A549 treated with dexamethasone at 1 μM for 4 hours (cell line): Measurements from ENCODE around the gene QPRT. TPM values are rescaled to one million over a fixed set of nuclear protein-coding genes. Genes with fewer than 3 reads are reported as not detected.

Source experiments
- total RNA-seq: library from RNA; stranded (reverse); fragments of 200-300 nt; extraction: Qiagen RNA extraction; gene quantifications from 5 replicates; pipeline ENCODE4 v1.2.3, GENCODE V29; 2022

Gene QPRT
- total RNA-seq, result 0.48 to 1.0 TPM (median 0.86 TPM) in 5 replicates

GRCh38 chr16:29678691-29679267, at the start of gene QPRT:
Gene QPRT, plus strand, starts transcription at chr16:29679180. Its CDS starts 18 bp downstream, at chr16:29679198.

GRCh38 chr16:29663016-29663806, 15.8 kb upstream of the QPRT start, which contains the start of gene SPN:
Gene SPN, plus strand, starts transcription at chr16:29663247. Its CDS starts 482 bp downstream, at chr16:29663729.

GRCh38 chr16:29745853-29746345, 66.9 kb downstream of the QPRT start, which contains the start of gene C16orf54:
Gene C16orf54, minus strand, starts transcription at chr16:29745990. Its CDS starts 1,039 bp downstream, at chr16:29744951.

Other genes with a start within 250 kb of the QPRT start
- gene BOLA2, start 224.8 kb upstream of the QPRT start, total RNA-seq, result 18.0 to 25.4 TPM (median 21.5 TPM) in 5 replicates
- 65.4 to 77.5 TPM (median 75.3 TPM) in 5 replicates for gene SLX1B, start 224.6 kb upstream of the QPRT start, total RNA-seq
- 23.0 to 35.5 TPM (median 28.4 TPM) in 5 replicates for gene SULT1A4, start 219.3 kb upstream of the QPRT start, total RNA-seq
- 15.7 to 37.4 TPM (median 29.7 TPM) in 5 replicates for gene NPIPB12, start 172.8 kb upstream of the QPRT start, total RNA-seq
- gene SPN, start 15.9 kb upstream of the QPRT start, total RNA-seq, result not detected in 5 replicates
- gene C16orf54, start 66.8 kb downstream of the QPRT start, total RNA-seq, result not detected in 5 replicates
- not detected in 5 replicates for gene ZG16, start 99.1 kb downstream of the QPRT start, total RNA-seq
- gene KIF22, start 111.6 kb downstream of the QPRT start, total RNA-seq, result 71.9 to 84.6 TPM (median 83.7 TPM) in 5 replicates
- gene MAZ, start 127.3 kb downstream of the QPRT start, total RNA-seq, result 141 to 189 TPM (median 187 TPM) in 5 replicates
- gene PRRT2, start 133.0 kb downstream of the QPRT start, total RNA-seq, result 0.26 to 0.40 TPM (median 0.35 TPM) in 5 replicates
- 33.9 to 40.8 TPM (median 39.6 TPM) in 5 replicates for gene PAGR1, start 137.0 kb downstream of the QPRT start, total RNA-seq
- gene MVP, start 141.3 kb downstream of the QPRT start, total RNA-seq, result 113 to 149 TPM (median 141 TPM) in 5 replicates
- 59.0 to 84.9 TPM (median 82.5 TPM) in 5 replicates for gene CDIPT, start 184.0 kb downstream of the QPRT start, total RNA-seq
- gene SEZ6L2, start 220.4 kb downstream of the QPRT start, total RNA-seq, result 16.1 to 23.9 TPM (median 22.1 TPM) in 5 replicates
- 15.9 to 21.5 TPM (median 20.0 TPM) in 5 replicates for gene ASPHD1, start 221.3 kb downstream of the QPRT start, total RNA-seq
- 9.1 to 15.4 TPM (median 13.8 TPM) in 5 replicates for gene KCTD13, start 247.0 kb downstream of the QPRT start, total RNA-seq